ENCODE results near the gene VPS8. TPM values are rescaled to one million over a fixed set of nuclear protein-coding genes. Genes with fewer than 3 reads are reported as not detected.
A peak's percentile ranks its signal among the peaks of the same experiment; 100 is the strongest.

Gene VPS8
- total RNA-seq, 2 experiments from 2014 or later: 32.7 to 33.7 TPM

DNA sequence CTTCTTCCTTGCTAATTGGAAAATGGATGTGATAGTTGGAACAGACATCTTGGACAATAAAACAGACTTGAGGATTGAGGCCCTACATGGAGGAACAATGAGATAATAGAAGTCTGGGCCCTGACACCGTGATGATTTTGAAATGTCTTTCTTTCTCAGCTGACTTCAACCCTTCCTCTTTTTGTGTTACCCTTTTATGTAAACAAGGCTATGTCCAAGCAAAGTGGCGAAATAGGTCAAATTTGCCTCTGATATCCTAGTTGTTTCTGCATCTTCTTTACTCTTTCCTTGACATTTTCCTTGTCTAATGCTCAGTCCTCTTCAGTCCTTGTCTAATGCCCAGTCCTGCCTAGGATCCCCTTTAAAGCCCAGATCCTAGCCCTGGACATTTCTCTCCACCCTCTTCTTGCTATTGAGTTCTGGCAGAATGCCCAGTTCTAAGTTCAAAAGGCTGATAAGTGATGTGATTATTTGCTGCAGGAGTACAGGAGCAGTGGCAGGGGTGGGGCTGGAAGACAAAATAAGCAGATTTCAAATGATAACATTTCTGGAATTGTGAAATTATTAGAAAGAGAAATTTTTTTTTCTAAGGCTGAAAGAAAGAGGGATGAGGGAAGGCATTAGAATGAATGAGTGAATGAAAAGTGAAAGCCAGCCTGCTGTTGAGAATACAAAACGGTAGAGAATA lies 6.5 kb upstream of the VPS8 start:
- H3K4me3 Mint-ChIP-seq: no peak overlapping the region
- CTCF ChIA-PET: interaction anchor here (2.3 to 3.6 kb wide), 3 partner anchors 8 to 27 kb away, joined by 13 to 23 read pairs (median 21); no protein-coding TSS in a partner anchor
- H3K4me1 Mint-ChIP-seq (ENCODE audit: low read depth): no peaks in the 10 kb centered on the region
- DNase-seq: no peak
- no peaks in the 10 kb centered on the region for H3K9me3 Mint-ChIP-seq
- H3K27me3 Mint-ChIP-seq (ENCODE audit: low read depth): peaks cover 5% of the 10 kb centered on the region
- H3K36me3 Mint-ChIP-seq (ENCODE audit: low read depth): no peaks in the 10 kb centered on the region
- intact Hi-C loops (cut with micrococcal nuclease): no loop called here
- no peak overlapping the region for H3K27ac Mint-ChIP-seq

DNA sequence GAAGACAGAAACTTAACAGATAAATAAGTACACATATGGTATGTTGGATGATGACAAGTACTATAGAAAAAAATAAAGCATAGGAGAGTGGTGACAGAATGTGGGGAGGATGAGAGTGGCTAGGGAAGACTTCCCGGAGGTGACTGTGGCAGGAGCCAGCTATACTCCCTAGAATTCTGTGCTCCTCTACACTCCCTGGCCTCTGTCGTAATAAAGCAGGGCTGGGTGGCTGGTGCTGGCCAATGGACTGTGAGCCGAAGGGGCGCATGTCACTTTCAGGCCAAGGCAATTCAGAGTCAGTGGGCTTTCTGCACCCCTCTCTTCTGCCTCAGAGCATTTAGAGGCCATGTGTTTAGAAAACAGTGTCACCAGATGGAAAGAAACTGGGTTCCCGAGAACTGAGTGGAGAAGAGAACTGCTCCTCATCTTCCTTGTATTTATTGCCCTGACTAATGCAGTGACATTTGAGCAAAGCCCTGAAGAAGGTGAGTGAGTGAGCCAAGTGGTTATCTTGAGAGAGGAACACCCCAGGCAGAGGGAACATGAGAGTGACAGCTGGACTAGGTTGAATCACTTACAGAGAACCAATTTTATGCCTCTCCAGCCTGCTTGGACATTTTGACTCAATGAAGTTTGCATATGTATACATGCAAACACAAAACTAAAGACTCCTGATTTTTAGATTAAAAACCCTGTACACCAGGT lies 5.2 kb upstream of the VPS8 start:
- intact Hi-C loops (cut with micrococcal nuclease): no loop called here
- Mint-ChIP-seq H3K27me3 (ENCODE audit: low read depth) (no peaks in the 10 kb centered on the region), H3K4me3 (no peak overlapping the region), H3K36me3 (ENCODE audit: low read depth) (no peaks in the 10 kb centered on the region), H3K9me3 (no peaks in the 10 kb centered on the region), H3K4me1 (ENCODE audit: low read depth) (peaks cover 8% of the 10 kb centered on the region), H3K27ac (no peak overlapping the region)
- CTCF ChIA-PET: no interaction called here
- no peak for DNase-seq

DNA sequence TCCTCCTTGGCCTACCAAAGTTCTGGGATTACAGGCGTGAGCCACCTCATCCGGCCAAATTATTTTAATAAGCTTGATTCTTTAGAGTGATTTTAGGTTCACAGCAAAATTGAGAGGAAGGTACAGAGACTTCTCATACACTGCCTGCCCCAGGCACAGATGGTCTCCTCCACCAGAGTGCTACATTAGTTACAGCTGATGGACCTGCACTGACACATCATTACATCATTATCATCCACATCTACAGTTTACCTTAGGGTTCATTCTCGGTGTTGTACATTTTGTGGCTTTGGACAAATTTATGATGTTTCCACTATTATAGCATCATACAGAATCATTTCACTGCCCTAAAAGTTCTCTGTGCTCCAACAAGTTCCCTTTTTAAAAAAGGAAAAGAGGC lies 4.4 kb upstream of the VPS8 start:
- CTCF ChIA-PET: interaction anchor here (1.2 to 1.6 kb wide), 3 partner anchors 10 to 64 kb away, joined by 3 to 7 read pairs (median 4); no protein-coding TSS in a partner anchor

DNA sequence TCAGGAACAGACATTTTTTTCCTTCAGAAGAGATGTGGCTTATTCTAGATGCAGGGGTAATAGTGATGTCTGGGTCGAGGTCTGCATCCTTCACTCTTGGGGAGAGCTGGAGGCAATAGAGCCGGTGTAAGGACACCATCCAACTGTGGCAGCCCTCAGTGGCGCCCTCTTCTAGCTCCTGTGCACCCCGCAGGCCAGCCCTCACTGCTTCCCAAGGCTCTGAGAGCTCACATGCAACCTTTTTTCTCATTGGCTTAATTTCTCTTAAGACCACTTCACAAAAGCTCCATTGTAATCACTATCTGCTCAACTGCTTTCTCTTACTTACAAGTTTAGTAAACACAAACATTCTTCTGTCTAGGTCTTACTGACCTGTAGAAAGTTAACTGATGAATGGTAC lies 3.9 kb upstream of the VPS8 start:
- peak; percentile 32 for DNase-seq
- CTCF ChIA-PET: interaction anchor here (0.6 to 1.6 kb wide), 7 partner anchors 9 to 737 kb away, joined by 3 to 7 read pairs (median 3); no protein-coding TSS in a partner anchor
- intact Hi-C loops (cut with micrococcal nuclease): no loop called here
- Mint-ChIP-seq H3K27ac (no peak overlapping the region), H3K4me3 (no peak overlapping the region), H3K27me3 (ENCODE audit: low read depth) (no peaks in the 10 kb centered on the region), H3K4me1 (ENCODE audit: low read depth) (peaks cover 15% of the 10 kb centered on the region), H3K36me3 (ENCODE audit: low read depth) (peaks cover 1% of the 10 kb centered on the region), H3K9me3 (no peaks in the 10 kb centered on the region)

More for the DNA sequence above, 4.4 kb upstream of the VPS8 start:
- Mint-ChIP-seq H3K4me1 (ENCODE audit: low read depth) (peaks cover 12% of the 10 kb centered on the region), H3K27ac (no peak overlapping the region), H3K9me3 (no peaks in the 10 kb centered on the region), H3K4me3 (no peak overlapping the region), H3K36me3 (ENCODE audit: low read depth) (peaks cover 1% of the 10 kb centered on the region), H3K27me3 (ENCODE audit: low read depth) (no peaks in the 10 kb centered on the region)
- no peak for DNase-seq
- intact Hi-C loops (cut with micrococcal nuclease): no loop called here

DNA sequence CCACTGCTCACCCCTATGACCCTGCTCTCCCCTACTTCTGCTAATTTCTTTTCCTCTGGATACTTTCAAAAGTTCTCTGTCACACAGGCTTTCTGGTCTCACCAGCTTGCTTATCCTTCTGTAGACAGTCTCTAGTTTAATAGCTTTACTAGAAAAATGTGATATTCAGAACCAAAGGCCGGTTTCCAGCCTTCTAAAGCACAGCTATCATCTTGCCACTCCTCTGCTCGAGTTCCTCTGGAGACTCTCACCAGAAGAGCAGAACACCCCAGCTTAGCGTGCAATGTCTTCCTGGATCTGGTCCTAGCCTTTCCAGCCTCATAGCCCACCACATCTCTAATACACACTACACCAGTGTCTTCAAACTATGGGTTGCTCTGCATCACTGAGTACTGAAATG lies 1.8 kb upstream of the VPS8 start:
- H3K36me3 Mint-ChIP-seq (ENCODE audit: low read depth): peaks cover 1% of the 10 kb centered on the region
- H3K4me3 Mint-ChIP-seq: no peak overlapping the region
- H3K9me3 Mint-ChIP-seq: no peaks in the 10 kb centered on the region
- DNase-seq: no peak
- no peaks in the 10 kb centered on the region for H3K27me3 Mint-ChIP-seq (ENCODE audit: low read depth)
- CTCF ChIA-PET: interaction anchor here (0.6 to 2.5 kb wide), 4 partner anchors 9 to 273 kb away, joined by 3 to 11 read pairs (median 4); no protein-coding TSS in a partner anchor
- peaks cover 29% of the 10 kb centered on the region for H3K4me1 Mint-ChIP-seq (ENCODE audit: low read depth)
- intact Hi-C loops (cut with micrococcal nuclease): no loop called here
- no peak overlapping the region for H3K27ac Mint-ChIP-seq

DNA sequence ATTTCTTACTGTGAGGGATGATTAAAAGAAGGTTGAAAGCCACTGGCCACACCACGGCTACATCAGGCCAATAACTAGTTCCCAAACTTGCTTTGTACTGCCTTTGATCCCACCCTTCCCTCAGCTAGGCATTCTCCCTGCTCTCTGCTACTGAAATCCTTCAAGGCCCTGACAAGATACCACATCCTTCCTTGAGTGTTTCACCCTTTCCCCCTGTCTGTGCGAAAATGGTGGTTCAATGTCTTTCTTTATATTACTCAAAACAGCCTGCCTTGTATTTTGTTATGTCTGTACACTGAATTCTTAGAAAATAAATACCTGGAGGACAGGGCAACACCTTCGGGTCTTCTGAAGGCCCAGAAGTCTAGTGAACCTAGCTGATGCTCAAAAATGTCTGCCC lies 932 bp upstream of the VPS8 start:
- intact Hi-C loops (cut with micrococcal nuclease): no loop called here

DNA sequence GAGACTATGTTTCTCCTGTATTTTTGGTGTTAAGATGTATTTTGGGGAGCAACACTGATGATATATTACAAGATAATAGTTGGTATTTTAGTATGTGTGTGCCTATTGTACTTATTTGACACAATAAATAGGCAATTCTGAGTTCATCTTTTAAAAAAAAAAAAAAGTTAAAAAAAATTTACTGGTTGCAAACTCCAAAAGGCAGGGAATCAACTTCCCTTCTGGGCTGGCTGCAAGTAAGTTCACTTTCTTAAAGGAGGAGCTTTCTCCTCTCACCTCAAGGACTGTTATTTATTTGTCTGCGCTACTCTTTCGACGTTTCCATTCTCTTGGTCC lies 335 bp upstream of the VPS8 start:
- Mint-ChIP-seq H3K27me3 (ENCODE audit: low read depth) (no peaks in the 10 kb centered on the region), H3K9me3 (no peaks in the 10 kb centered on the region), H3K4me3 (peak overlapping the region; percentile 92), H3K36me3 (ENCODE audit: low read depth) (peaks cover 3% of the 10 kb centered on the region), H3K4me1 (ENCODE audit: low read depth) (peaks cover 44% of the 10 kb centered on the region), H3K27ac (peak overlapping the region; percentile 85)
- CTCF ChIA-PET: interaction anchor here (0.6 to 2.5 kb wide), 6 partner anchors 11 to 452 kb away, joined by 3 to 11 read pairs (median 6); partner anchors contain the start of gene EPHB3
- intact Hi-C loops (cut with micrococcal nuclease): no loop called here
- no peak for DNase-seq

More for the DNA sequence above, 932 bp upstream of the VPS8 start:
- no peak overlapping the region for H3K4me3 Mint-ChIP-seq
- H3K36me3 Mint-ChIP-seq (ENCODE audit: low read depth): peaks cover 1% of the 10 kb centered on the region
- no peaks in the 10 kb centered on the region for H3K27me3 Mint-ChIP-seq (ENCODE audit: low read depth)
- H3K27ac Mint-ChIP-seq: peak overlapping the region; percentile 19
- peak; percentile 16 for DNase-seq
- CTCF ChIA-PET: interaction anchor here (0.9 to 2.5 kb wide), 3 partner anchors 10 to 250 kb away, joined by 5 to 11 read pairs (median 8); partner anchors contain the start of gene EPHB3
- H3K9me3 Mint-ChIP-seq: no peaks in the 10 kb centered on the region
- H3K4me1 Mint-ChIP-seq (ENCODE audit: low read depth): peaks cover 38% of the 10 kb centered on the region

DNA sequence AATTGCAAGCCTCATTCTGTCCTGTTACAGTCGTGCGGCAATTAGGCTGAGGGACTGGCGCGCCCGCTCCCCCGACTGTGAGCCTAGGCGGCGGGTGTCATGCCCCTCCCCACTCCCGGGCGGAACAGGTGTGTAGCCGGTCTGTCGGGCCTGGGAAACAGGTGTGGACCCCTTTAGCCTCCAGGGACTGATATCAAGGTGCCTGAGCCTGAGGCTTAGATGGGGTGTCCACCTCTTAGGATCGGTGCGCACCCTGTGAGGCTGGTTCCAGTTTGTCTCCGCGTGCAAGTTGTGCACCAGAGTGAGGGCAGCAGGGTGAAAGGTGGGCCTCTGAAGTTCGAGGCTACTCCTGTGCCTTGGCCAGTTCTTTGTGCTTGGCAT lies 686 bp downstream of the VPS8 start:
- Mint-ChIP-seq H3K9me3 (no peaks in the 10 kb centered on the region), H3K4me1 (ENCODE audit: low read depth) (peaks cover 52% of the 10 kb centered on the region), H3K36me3 (ENCODE audit: low read depth) (peaks cover 4% of the 10 kb centered on the region), H3K4me3 (peak overlapping the region; percentile 92), H3K27me3 (ENCODE audit: low read depth) (no peaks in the 10 kb centered on the region), H3K27ac (peak overlapping the region; percentile 85)
- CTCF ChIA-PET: interaction anchor here (1.0 to 3.3 kb wide), 2 partner anchors 9 to 34 kb away, joined by 5 to 21 read pairs; no protein-coding TSS in a partner anchor
- intact Hi-C loops (cut with micrococcal nuclease): loop anchor here (1.0 to 2.0 kb wide), 7 partner anchors 60 to 774 kb away; partner anchors contain the start of genes ALG3, EEF1AKMT4, EPHB3 and MAGEF1
- DNase-seq: peak; percentile 34

DNA sequence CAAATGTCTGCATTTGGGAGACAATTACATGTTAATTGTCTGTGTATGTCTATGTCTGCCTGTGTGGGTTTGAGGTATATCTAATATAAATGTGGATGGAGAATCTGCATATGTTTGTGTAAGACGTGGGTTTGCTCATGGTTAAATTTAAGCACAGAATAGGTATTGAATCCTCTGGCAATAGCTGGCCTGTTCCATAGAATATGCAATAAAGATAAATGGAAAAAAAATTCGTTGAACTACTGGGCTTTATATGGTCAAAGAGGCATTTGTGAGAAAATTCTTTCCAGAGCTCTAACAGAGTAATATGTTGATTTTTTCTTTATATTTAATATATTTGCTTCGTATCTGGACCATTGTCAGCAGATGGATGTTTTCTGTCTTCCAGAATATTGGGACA lies 1.4 kb downstream of the VPS8 start:
- H3K9me3 Mint-ChIP-seq: no peaks in the 10 kb centered on the region
- CTCF ChIA-PET: interaction anchor here (0.5 to 3.3 kb wide), 3 partner anchors 9 to 184 kb away, joined by 3 to 21 read pairs (median 4); no protein-coding TSS in a partner anchor
- DNase-seq: no peak
- intact Hi-C loops (cut with micrococcal nuclease): loop anchor here (2.0 kb wide), 2 partner anchors 469 to 565 kb away; partner anchors contain the start of genes ALG3 and EEF1AKMT4
- peaks cover 4% of the 10 kb centered on the region for H3K36me3 Mint-ChIP-seq (ENCODE audit: low read depth)
- no peak overlapping the region for H3K27ac Mint-ChIP-seq
- H3K4me1 Mint-ChIP-seq (ENCODE audit: low read depth): peaks cover 55% of the 10 kb centered on the region
- H3K4me3 Mint-ChIP-seq: peak overlapping the region; percentile 92
- H3K27me3 Mint-ChIP-seq (ENCODE audit: low read depth): no peaks in the 10 kb centered on the region

DNA sequence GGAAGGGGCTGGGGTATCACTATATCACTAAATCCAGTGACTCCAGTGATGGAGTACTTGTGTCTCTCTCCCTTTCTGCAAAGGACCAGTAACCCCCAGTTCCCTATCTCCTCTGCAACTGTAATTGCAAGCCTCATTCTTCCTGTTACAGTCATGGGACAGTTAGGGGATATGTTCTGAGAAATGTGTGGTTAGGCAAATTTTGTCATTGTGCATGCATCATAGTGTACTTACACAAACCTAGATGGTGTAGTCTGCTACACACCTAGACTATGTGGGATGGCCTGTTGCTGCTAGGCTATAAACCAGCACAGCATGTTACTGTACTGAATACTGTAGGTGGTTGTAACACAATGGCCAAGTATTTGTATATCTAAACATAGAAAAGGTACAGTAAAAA lies 2.2 kb downstream of the VPS8 start:
- H3K4me1 Mint-ChIP-seq (ENCODE audit: low read depth): peaks cover 55% of the 10 kb centered on the region
- H3K9me3 Mint-ChIP-seq: no peaks in the 10 kb centered on the region
- H3K27ac Mint-ChIP-seq: peak overlapping the region; percentile 0
- DNase-seq: peak; percentile 8
- H3K36me3 Mint-ChIP-seq (ENCODE audit: low read depth): peaks cover 4% of the 10 kb centered on the region
- CTCF ChIA-PET: interaction anchor here (0.7 to 3.3 kb wide), 4 partner anchors 10 to 208 kb away, joined by 3 to 21 read pairs (median 4); no protein-coding TSS in a partner anchor
- no peak overlapping the region for H3K4me3 Mint-ChIP-seq
- intact Hi-C loops (cut with micrococcal nuclease): no loop called here
- no peaks in the 10 kb centered on the region for H3K27me3 Mint-ChIP-seq (ENCODE audit: low read depth)

DNA sequence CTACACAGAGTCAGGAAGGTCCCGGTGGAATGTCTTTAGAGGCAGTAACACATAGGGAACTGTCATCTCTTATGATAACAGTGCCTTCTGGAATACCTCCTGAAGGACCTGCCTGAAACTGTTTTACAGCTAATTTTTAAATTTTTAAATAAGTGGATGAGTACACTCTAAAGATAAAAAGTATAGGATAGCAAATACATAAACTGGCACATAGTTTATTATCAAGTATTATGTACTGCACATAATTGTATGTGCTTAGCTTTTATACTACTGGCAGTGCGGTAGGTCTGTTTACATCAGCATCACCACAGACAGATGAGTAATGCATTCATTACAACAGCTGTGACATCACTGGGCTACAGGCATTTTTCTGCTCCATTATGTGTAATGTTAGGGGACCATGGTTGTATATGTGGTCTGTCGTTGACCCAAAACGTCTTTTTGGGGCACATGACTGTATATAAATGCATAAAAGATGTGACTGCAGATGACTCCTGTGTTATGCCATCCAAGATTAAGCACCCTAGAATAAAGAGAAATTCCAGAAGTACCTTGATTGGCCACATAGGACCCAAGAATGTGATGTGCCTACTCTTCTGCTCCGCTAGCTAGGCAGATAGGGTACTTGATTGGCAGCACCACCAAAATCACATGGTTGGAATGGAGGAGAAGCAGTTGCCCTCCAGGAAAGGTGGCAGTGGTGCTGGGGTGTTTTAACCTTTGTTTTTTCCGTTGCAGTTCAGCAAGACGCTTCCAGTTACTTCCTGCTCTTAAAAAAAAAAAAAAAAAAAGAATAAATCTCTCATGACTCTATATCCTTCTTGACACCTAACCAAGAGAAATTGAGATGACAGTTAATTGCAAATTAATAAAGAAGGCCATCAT lies 3.3 kb downstream of the VPS8 start:
- peak overlapping the region; percentile 52 for H3K27ac Mint-ChIP-seq

More for the DNA sequence above, 3.3 kb downstream of the VPS8 start:
- intact Hi-C loops (cut with micrococcal nuclease): no loop called here
- Mint-ChIP-seq H3K36me3 (ENCODE audit: low read depth) (peaks cover 4% of the 10 kb centered on the region), H3K4me3 (no peak overlapping the region), H3K27me3 (ENCODE audit: low read depth) (no peaks in the 10 kb centered on the region), H3K9me3 (no peaks in the 10 kb centered on the region), H3K4me1 (ENCODE audit: low read depth) (peaks cover 58% of the 10 kb centered on the region)
- CTCF ChIA-PET: interaction anchor here (0.5 to 3.3 kb wide), 7 partner anchors 11 to 258 kb away, joined by 3 to 21 read pairs (median 5); no protein-coding TSS in a partner anchor
- DNase-seq: peak; percentile 48

Data from activated naive CD4-positive, alpha-beta T cell treated with anti-CD3 and anti-CD28 coated beads for 36 hours (primary cell).